Fibroblast of skin of scalp (primary cell): ENCODE measurements around the gene KLF15.

Experiments
- DNase-seq: peaks from one replicate; pipeline ENCODE4 v3.0.0-alpha.2; 2013

KLF15 gene

DNA sequence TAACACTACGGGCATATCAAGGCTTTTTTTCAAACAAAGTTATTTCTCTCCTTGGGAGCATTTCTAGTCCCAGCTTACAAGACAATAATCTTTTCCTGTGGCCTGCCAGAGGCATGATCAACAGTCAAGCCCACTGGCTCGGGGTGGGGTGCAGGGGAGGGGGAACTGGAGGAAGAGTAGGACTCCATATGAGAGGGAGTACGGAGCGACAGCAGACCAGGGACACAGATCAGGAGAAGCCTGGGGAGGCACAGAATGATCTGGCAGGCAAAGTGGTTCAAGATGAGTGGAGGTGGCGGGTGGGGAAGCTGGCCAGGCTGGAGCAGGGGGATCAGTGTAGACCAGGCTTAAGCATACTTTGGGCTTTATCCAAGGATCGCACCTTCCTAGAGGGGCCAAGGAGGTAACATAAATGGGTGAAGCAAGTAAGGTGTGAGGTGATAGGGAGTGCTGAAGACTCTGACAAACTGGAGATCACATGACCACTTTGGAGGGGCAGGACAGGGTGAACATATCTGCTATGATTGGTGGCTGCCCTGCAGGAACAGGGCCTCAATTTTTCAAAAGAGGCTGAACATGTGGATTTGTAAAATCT is 37.4 kb downstream of the KLF15 start:
- no peak for DNase-seq

DNA sequence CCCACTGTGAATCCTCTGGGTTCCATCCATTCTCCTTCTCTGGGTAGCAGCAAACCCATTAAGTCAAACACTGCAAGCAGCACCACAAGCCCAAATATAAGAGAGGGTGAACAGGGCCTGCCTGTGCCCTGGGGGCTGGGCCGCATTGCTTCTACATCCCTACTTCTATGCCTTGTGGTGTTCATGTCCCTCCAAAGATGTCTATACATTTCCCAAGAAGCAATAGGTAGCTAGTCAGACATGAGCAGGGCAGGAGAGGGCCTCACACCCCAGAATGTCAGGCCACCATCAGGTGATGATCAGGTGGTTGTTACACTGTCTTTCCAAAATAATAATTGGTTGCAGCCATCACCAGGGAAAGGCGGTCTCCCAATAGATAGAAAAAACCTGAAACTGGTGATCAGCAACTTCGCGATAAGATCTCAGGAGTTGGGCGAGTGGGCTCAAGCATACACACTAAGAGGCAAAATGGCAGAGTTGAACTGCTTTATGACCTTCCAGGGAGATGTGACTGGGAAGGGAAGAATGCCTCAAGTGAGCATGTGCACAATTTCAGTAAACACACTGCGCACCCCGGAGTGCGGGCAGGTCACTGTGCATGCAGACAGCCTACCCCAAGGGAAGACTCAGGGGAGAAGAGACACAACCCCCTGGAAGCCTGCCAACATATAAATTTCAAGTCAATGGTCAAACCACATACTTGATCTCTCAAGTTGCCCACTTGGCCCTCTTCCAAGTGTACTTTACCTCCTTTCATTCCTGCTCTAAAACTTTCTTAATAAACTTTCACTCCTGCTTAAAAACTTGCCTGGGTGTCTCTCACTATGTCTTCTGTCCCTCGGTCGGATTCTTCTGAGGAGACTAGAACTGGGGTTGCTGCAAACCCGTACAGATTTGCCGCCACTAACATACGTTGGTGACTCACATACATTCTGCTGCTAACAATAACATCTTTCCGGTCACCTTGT is 39.9 kb downstream of the KLF15 start:
- DNase-seq: no peak

DNA sequence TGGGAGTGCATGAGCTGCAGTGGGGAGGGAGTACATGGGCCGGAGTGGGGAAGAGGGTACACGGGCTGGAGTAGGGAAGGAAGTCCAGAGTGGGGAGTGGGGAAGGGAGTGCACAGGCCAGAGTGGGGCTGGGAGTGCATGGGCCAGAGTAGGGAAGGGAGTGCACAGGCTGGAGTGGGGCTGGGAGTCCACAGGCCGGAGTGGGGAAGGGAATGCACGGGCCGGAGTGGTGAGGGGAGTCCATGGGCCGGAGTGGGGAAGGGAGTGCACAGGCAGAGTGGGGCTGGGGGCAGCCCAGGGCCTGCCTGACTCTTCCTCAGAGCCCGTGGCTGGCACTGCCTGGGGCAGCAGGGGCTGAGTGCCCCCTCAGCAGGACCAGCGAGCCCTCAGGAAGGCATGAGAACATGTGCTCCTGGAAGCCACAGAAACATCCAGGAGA is 40.7 kb downstream of the KLF15 start:
- no peak for DNase-seq

DNA sequence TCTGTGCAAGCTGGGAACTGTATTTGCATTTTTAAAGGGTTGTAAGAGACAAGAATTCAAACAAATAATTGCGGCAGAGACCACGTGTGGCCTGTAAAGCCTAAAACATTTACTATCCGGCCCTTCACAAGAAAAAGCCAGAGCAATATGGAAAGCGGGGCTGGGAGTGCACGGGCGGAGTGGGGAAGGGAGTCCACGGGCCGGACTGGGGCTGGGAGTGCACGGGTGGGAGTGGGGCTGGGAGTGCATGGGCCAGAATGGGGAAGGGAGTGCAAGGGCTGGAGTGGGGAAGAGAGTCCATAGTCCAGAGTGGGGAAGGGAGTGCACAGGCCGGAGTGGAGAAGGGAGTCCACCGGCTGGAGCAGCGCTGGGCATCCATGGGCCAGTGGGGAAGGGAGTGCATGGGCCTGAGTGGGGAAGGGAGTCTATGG is 41.2 kb downstream of the KLF15 start:
- no peak for DNase-seq

DNA sequence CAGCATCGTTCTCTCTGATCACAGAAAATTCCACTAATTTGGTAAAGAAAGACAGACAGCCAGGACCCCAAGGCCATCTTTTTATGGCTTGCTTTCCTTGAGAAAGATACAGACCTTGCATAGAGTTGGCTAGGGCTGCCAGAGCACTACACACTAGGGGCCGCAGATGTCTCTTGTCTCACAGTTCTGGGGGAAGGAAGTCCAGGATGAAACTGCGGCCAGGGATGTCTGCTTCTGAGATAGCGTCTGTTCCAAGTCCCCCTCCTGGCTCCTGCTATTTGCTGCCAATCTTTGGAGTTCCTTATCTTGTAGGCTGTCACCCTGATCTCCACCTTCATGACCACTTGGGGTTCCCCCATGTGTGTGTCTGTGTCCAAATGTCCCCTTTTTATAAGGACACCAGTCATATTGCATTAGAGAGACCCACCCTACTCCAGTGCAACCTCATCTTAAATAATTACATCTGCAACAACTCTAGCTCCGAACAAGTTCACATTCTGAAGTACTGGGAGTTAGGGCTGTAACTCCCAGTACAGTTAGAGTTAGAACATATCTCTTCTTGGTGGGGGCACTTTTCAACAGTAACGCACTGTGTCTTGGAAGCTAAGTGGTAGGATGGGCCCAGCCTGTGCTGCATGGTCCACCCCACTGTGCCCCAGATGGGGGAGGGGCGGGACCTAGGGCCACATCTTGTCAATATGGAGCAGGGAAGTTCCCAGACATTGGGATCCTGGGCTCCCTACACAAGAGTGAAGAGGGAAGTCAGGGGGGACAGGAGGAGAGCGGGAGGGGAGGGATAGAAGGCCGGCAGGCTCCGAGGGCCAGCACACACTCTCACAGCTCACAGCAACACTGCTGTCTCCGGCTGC is 42.2 kb downstream of the KLF15 start:
- DNase-seq: no peak

DNA sequence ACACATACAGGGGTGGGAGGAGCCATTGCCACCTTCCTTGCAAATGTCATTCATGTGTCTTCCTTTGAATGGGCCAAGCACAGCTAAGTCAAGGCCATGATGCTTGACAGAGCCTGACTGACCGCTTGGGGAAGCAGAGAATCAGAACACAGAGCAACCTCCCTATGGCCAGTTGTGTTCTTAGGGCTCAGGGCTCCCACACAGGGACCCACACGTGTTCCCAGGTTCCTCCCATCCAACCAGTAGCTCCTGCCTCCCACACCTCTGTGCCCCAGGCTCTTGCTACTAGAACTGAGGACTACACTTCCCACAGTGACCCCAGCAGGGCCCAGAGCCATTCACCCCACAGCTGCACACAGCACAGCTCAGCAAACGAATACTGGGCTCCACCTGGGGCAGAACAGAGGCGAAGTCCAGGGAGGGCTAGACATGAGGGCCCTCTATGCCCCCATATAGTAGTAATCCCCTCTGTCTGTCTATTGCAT is 42.9 kb downstream of the KLF15 start:
- DNase-seq: no peak

DNA sequence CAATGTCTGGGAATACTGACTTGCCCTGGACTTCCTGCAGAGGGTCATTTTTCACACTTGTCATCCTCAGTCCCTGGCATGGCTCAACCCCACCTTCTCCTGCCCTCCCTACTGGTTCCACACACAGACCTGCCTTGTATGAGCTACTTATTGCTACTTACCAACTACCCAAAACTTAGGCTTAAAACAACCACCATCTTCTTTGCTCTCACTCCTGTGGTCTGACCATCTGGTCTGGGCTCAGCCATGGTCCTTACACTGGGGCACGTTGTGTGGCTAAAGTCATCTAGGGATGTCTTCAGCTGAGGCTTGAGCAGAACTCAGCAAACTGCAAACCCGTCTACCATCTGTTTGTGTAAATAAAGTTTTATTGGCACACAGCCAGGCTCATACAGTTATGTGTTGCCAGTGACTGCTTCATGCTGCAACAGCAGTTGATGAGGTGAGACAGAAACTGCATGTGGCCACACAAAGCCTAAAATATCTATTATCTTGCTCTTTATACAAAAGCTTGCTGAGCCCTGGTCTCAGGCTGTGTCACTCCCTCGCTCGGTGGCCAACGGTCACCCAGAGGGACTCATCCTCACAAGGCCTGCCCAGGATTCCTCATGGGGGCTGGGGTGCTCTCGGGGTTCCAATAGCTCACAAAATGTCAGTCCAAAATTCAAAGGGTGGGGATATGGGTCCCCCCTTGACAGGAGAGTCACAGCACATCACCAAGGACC is 43.5 kb downstream of the KLF15 start:
- no peak for DNase-seq

DNA sequence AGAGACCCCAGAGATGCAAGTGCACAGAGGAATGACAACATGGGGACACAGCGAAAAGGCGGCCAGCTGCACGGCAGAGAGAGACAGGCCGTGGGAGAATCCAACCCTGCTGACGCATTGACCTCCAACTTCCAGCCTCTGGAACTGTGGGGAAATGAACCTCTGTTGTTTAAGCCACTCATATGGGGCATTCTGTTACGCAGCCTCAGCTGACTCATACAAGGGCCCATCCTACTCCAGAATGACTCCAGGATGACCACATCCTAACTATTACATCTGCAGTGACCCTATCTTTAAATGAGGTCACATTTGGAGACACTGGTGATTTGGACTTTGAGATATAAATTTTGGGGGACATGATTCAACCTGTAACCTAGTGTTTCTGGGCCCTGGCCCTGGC is 44.0 kb downstream of the KLF15 start:
- no peak for DNase-seq

DNA sequence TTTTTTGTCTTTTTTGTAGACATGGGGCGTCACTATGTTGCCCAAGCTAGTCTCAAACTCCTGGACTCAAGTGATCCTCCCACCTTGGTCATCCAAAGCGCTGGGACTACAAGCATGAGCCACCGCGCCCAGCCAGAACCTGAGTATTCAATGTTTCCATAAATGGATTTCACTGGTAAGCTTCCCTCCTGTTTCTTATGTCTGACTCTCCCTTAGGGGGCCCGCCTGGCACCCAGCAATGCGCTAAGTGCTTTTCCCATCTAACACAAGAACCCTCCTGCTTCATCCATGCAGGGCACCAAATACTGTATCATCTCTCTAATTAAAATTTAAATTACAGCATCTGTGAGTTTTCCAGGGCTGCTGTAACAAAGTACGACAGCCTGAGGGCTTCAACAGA is 44.9 kb downstream of the KLF15 start:
- DNase-seq: no peak

DNA sequence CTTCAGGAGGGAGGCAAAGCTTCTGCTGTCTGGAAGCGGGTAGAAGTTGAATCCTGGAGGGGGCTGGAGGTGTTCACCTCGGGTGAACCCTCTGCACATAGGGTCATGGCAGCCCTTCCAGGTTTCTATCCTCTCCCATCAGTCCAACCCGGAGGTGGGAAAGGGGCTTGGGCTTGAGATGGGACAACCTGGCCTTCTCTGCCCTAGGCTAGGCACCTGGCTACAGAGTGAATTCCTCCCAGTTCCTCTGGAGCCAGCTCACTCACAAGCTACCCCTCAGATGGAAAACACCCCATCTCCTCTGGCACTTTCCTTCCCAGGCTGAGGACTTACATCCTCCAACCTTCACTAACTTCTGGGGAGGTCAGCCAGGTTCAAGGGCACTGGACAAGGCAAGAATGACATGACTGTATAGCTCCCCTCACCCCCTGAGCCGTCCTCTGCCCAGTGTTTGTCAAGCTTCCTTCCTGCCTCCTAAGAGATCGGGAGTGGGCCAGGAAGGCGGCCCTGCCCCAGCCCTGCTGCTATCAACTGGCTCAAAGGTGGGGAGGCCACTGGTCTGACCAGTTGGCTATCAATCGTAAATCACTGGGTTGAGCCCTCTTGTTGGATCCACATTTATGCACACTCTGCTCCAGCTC is 45.8 kb downstream of the KLF15 start:
- DNase-seq: no peak

DNA sequence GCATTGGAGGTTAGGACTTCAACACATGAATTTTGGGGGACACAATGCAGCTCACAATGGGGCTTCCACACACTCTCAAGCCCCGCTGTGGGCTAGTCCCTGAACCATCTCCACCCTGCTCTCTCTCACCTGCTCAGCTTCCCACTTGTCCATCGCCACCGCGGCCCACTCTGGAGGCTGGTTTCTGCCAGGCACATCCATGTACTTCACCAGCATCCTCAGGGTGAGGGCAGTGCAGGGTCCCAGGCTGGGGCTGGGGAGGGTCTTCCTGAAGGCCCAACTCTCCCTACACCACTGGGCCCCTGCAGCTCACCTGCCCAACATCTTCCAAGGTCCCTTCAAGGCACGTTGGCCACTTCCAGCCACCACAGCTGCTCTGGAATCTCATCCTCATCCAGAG is 46.4 kb downstream of the KLF15 start:
- DNase-seq: no peak

DNA sequence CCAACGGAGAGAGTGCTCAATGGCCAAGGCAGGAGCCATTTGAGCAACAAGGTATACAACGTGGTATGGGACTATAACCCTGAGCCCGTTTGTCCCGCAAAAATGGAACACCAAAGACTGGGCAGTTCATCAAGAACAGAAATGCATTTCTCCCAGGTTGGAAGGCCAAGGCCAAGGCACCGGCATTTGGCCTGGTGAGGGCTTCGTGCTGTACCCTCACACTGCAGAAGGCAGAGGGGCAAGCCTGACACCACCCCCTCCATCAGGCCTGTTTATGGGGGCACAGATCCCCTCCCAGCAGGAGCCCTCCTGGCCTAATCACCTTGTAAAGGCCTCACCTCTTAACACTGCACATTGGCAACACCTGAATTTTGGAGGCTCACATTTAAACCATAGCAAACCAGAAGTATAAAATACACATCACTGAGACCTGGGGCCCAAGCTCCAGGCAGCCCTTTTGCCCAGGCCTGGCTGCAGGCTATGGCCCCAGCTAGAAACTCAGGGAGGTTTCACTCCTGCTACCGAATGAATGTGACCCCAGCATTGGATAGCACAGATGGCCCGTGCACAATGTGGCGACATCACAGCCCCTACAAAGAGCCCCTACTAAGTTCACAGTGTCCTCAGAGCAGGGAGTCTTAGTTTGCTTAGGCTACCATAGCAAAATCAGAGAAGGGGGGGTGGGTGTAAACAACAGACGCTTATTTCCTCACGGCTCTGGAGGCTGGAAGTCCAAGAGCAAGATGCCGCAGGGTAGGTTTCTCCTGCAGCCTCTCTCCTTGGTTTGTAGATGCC is 47.1 kb downstream of the KLF15 start:
- no peak for DNase-seq

DNA sequence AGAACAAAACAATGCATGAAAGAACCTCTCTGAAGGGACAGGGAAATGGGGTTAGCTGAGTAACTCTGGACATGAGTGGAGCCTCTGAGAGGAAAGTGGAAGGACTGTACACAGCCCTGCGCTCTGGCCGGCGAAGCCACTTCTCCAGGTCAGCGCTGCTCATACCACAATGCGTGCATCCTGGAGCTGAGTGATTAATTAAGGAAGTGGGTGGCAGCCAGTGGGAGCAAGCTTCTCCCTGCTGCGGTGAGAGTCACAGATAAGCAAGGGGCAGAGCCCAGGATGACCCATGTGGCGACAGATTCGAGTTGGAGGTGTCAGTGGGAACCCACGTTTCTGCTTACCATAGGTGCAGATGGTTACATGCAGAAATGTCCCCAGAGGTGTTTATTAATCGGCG is 48.0 kb downstream of the KLF15 start:
- DNase-seq: no peak

DNA sequence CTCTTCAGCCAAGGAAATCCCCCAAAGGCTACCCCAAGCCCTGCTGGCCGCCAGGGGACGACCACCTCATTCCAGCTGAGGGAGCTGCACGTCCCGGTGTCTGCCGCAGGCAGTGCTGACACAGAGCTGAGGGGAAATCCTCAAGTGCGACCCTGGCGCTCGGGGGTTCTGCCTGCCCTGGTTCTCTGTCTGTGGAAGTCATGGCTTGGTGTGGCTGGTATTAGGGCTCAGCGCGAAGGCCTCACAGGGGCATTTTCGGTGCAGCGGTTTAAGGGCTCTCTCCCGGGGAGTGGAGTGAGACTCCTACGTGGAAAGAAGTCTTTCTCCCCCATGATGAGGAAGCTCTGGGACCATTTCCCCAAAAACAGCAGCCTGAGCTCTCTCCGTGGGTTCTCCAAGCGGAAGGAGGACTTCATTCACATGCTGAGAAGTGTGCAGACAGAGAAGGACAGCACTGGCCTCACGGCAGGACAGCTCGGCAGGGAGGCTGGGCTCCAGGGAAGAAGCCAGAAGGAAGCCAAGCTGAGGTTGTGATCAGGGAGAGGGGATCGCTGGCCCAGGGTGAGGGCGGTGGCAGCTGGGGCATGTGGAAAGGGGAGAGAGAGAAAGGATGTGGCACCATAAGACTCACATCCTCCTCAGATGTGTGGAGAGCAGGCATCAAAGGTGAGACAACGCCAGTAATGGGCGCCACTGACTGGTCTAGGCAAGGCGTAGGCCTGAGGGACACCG is 48.6 kb downstream of the KLF15 start:
- no peak for DNase-seq

DNA sequence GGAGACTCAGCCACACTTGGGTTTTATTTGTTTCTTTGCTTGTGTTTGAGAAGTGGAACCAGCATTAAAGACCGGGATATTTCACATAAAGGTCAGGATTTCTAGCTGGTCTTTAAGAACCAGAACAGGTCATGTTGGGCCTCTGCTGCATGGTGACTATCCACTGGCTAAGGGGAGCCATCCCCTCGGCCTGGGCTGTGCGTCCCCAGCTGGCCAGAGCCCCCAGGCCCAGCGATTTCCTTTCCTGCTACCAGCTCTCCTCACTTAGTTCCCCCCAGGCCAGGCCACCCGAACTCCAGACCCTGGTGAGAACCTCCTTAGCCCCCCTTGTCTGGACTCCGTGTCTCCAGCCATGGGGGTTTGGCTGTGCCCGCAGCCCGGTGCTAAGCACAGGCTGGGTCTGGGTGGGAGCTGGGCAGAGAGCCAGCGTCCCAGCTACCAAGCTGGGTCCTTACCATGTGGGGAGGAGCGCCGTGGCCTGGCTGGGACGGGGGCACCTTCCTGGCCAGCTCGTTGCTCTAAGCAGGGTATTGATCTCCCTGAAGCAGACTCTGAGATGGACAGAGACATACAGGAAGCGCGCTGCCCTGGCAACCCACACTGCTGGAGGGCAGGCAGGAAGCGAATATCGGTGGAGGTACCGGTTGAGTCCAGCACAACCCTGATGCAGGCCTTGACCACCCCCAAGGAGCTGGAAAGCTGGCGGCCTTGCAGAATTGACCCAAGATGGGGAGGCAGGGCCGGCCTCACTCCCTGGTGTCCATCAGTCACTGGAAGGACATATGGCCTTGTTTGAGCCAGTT is 49.4 kb downstream of the KLF15 start:
- DNase-seq: no peak

DNA sequence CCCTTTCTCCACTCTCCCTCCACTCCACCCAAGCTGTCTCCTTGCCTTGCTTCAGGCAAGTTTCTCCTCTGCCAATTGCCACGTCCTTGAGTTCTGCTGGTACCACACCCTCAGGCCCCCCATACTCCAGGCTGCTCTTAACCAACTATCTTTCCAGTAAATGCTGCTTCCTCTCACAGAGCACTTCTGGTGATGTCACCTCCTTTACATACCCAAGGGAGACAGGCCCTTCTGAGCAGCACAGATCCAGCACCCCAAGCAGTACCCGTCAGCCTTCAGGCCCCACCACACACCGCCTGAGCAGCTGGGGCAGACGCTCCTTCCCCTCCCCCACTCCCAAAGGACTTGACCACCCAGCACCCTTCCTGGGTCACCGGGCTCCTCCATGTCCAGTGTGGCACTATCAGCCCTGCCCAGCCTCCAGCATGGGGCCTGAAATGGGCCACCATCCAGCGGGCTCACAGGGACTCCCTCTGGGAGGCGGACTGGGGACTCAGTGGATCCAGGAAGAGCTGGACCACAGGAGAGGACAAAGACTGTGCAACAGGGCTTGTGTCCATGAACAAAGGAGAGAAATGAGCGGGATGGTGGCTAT is 50.2 kb downstream of the KLF15 start:
- DNase-seq: no peak

DNA sequence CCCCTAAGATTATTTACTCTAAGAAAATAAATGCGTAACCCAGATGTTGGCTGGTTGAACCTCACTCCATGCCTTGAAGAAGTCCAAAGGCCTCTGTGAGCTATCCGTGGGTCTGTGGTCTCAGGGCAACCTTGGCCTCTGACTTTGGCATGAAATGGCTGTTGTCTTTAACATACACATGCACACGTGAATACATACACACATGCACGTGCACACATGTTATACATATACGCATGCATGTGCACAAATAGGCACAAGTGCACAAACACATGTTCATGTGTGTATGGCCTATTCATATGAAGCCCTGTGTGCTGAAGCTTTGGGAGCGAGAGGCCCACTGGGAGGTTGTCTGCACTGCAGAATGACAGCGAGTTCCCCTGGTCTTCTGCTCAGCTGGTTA is 50.8 kb downstream of the KLF15 start:
- DNase-seq: no peak

DNA sequence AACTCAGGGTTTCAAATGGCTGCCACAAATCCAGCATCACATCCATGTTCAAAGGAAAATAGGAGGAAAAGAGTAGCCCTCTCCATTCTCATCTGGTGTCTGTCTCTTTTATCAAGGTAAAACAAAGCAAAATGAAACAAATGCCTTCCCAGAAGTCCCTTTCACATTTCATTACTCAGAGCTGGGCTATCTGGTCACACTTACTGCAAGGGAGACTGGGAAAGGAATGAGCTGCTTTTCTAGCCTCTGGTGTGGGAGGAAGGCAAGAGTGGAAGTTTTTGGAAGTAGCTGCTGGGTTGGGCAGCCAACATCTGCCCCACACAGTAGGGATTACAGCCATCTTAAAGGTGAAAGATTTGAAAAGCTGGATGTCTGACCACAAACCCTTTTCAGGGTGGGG is 51.8 kb downstream of the KLF15 start:
- no peak for DNase-seq

DNA sequence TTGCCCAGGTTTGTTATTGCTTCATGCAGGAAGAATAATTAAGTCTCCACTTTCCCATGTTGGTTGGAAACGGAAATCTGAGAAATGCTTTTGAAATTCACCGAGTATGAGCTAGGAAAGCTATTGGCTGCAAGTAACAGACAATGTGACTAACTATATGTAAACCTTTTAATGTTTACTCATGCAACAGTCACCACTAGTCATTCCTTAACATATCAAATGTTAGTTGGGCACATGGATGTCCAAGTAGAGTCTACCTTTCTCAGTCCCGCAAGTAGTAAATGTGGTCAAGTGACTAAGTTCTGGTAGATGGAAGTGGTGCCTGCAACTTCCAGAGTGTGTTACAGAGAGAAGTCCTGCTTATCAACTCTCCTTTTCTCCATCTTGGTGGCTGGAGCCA is 52.5 kb downstream of the KLF15 start:
- DNase-seq: no peak
